NK-92 (cell line): ENCODE measurements around the gene CISD2.
"Not testable (repeated sequence)": the region's sequence is repeated elsewhere in the genome, so short reads cannot be mapped to it uniquely, and the experiment has no call there.

ENCODE experiments used
- DNase-seq: peaks from one replicate; lab custom pipeline; 2025; ENCODE audit not compliant: unreplicated experiment; lab: John Stamatoyannopoulos, UW

Gene CISD2

DNA sequence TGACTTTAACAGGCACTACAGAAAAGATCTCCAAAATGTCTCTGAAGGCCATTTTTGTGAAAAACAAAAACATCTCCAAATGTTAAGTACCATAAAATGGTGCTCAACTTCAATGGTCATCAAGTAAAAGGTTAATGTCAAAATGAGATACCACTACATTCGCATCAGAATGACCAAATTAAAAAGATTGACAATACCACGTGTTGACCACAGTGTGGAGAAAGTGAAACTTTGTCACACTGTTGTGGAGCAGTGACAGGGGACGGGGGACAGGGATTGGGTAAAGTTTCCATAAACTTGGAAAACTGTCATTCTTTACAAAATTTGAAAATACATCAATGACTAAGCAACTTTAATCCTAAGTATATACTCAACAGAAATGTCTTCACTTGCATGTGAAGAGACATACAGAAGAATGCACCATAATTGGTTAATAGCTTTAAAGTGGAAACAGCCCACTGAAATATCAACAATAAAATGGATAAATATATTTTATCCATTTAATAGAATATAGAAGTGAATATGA lies 19.1 kb upstream of the CISD2 start:
- DNase-seq, result no peak

DNA sequence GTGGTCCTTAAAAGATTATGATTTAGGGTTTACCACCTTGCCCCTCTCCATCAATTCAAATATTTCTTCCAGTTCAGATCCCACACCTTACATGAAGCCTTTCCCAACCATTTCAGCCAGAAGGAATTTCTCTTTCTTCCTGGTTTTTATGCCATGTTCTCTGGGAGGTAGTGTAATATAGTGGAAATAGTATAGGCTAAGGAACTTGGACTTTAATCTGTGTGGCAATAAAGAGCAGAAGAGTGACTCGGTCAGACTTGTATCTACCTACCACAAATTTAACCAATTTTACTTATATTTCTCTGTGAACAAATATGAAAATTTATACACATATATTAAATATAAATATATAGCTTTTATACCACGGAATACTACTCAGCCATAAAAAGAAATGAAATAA lies 18.4 kb upstream of the CISD2 start:
- DNase-seq, result no peak

DNA sequence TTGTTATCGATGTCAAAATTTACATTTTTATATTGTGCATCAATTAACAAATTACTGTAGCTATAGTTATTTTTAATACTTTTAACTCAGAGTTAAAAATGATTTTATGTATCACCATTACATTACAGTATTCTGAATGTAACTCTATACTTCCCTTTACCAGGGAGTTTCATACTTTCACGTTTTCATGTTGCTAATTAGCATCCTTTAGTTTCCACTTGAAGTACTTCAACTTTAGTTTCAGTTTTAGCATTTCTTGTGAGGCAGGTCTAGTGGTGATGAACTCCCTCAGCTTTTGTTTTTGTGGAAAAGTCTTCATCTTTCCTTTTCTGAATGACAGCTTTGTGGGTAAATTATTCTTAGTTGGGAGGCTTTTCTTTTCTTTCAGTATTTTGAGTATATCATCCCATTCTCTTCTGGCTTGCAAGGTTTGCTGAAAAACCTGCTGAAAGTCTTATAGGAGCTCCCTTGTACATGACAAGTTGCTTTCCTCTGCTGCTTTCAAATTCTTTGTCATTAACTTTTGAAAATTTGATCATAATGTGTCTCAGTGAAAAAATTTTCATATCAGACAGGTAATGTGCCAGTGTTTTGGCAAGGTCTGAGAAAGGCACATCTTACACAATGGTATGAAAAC lies 9.8 kb upstream of the CISD2 start:
- no peak for DNase-seq

DNA sequence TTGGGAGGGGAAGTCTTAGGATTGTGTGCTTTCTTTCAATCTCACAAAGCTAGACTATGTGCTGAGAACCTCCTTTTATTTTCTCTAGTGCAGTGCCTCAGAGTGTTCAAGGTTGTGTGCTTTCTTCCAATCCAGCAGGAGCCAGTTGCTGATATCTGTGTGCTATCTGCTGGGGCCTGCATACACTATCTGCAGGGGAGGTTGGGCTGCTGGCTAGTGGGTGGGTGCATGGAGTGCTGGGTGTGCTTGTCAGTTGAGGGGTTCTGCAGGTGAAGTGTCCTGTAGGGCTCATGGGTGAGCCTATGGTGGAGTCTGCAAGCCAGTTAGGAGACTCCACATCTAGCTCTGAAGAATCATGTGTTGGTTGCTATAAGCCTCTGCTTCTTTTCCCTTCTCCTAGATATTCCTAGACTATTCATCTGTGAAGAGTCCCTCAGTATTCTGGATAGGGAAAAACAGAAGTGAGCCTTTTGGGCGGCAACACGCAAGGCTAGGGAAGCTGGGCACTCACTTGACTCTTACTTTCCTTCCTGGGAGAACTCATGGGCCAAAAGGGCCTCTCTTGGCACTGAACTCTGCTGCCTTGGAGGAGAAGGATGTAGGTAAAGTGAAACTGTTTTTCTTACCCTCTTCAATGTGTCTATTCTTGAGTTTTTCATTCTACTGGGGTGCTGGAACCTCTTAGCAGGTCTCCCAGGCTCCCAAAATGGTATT lies 8.0 kb upstream of the CISD2 start:
- no peak for DNase-seq

DNA sequence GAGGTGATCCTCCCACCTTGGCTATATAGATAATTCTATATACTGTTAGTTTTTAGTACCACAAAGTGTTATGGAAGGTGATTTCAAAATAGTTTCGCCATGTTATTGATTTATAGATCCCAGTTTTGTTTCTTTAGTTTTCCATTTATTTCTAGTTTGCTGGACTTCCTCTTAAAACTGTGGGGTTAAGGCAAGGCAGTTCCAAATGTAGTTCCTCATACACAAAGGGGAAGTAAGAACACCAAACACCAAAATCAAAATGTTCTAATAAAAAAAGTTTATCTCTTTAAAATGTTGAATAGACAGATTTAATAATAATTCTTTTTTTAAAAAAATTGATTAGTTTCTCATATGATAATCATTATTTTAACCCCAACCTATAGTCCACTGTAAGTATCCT lies 6.8 kb upstream of the CISD2 start:
- DNase-seq, result no peak

DNA sequence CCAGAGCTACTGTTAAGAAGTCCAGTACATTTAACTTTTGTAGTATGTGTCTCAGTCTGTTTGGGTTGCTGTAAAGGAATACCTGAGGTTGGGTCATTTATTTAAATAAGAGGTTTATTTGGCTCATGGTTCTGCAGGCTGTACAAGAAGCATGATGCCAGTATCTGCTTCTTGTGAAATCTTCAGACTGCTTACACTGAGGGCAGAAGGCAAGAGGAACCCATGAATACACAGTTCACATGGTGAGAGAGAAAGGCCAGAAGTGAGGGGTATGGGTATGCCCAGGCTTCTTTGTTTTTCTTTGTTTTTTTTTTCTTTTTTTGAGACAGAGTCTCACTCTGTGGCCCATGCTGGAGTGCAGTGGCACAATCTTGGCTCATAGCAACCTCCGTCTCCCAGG lies 6.0 kb upstream of the CISD2 start:
- no peak for DNase-seq

DNA sequence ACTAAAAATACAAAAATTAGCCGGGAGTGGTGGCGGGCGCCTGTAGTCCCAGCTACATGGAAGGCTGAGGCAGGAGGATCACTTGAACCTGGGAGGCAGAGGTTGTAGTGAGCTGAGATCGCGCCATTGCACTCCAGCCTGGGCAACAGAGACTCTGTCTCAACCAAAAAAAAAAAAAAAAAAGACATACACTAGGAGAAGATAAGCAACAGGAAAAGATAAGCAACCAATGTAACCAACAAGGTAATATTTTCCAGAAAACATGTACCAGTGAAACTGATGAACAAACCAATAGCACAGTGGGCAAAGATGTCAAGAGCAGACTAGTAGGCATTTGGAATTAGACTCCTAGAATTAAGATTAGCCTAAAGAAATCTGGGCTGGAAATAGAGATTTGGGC lies 3.5 kb upstream of the CISD2 start:
- not testable (repeated sequence) for DNase-seq

DNA sequence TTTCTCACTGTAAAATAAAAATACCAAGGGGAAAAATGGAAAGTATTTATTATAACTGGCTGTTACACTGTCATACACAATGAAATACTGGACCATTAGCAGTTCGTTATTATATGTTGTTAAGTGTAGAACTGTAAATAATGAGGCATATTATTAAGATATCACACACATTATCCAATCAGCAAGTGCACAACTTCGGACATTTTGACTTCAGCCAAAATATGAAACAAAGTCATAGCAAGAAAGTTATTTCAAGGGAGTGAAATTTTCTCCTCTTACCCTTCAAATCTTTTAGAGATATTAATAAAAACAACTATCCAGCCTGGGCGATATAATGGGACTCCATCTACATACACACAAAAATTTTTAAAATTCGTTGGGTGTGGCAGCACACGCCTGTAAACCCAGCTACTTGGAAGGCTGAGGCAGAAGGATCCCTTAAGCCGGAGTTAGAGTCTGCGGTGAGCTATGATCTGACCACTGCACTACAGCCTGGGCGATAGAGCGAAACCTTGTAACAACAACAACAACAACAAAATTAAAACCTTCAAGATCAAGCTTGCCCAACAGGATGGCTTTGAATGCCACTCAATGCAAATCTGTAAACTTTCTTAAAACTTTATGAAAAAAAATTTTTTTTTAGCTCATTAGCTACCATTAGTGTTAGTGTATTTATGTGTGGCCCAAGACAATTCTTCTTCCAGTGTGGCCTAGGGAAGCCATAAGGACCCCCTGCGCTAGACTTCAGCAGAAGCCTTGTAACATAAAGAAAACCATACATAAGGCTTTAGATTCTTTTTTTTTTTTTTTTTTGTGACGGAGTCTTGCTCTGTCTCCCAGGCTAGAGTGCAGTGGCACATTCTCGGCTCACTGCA lies 1.3 kb upstream of the CISD2 start:
- no peak for DNase-seq

DNA sequence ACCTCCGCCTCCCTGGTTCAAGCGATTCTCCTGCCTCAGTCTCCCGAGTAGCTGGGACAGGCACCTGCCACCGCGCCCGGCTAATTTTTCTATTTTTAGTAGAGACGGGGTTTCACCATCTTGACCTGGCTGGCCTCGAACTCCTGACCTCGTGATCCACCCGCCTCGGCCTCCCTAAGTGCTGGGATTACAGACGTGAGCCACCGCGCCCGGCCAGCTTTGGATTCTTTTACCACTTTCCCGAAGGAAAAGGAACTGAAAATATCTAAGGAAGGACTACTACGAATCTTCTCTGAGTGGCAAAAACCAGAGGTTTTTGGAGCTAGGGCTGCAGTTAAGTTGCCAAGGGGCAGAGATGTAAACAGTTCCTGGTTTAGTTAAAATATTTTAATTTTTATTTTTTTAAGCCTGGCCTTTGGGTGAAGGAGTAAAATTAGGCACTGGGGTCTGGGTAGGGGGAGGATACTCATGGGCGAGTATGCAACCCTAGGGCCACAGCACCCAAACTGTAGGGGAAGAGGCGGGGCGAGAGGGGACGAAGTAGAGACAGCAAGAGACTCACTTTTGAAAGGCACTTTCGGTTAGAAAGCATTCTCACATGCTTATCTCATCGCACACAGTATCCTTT lies 525 bp upstream of the CISD2 start:
- no peak for DNase-seq

DNA sequence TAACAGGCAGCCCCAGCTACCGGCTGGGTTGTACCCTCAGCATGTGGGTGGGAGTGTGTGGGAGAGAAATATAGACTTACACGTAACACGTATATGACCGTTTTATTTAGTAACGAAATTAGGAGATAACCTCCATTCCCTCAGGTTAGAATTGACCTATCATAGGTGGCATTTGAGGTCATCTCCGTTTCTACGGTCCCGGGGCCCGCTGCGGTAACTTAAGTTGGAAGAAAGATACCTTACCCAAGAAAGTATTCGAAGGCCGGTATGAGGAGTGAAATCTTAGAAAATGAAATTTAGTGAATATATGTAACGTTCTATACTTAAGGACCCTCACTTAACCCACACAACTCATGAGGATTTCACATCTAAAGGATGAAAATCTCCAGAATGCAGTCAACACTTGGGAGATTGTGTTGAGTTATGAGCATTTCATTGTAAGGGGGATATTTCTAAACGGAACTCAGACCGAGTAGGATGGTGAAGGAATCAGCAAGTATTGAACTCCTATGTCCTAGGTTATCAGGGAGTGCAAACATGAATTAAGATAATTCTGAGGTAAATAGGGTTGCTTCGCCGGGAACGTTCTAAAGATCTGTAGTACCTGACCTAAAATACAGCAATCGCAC lies 891 bp downstream of the CISD2 start:
- no peak for DNase-seq

DNA sequence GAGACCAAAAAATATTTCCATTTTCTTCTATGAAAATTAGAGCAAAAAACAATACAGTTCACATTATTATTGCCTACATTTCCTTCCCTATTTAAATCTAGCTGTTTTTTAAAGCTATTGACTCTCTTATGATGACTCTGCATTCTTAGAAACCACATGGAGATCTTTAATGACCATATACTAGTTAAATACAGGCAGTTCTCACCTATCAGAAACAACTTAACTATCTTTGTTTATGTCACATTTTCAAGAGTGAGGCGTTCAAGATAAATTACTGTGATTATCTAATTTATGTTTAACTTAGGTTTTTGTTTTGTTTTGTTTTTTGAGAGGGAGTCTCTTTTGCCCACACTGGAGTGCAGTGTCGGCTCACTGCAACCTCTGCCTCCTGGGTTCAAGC lies 3.0 kb downstream of the CISD2 start:
- DNase-seq, result no peak

DNA sequence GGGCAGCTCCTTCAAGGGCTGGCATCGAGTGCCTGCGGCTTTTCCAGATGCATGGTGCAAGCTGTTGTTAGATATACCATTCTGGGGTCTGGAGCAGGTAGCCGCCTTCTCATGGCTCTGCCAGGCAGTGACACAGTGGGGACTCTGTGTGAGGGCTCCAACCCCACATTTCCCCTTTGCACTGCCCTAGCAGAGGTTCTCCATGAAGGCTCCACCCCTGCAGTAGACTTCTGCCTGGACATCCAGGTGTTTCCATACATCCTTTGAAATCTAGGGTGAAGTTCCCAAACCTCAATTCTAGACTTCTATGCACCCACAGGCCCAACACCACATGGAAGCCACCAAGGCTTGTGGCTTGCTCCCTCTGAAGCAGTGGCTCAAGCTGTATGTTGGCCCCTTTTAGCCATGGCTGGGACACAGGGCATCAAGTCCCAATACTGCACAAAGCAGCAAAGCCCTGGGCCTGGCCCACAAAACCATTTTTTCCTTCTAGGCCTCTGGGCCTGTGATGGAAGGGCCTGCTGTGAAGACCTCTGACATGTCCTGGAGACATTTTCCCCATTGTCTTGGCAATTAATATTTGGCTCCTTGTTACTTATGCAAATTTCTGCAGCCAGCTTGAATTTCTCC lies 8.8 kb downstream of the CISD2 start:
- not testable (repeated sequence) for DNase-seq

DNA sequence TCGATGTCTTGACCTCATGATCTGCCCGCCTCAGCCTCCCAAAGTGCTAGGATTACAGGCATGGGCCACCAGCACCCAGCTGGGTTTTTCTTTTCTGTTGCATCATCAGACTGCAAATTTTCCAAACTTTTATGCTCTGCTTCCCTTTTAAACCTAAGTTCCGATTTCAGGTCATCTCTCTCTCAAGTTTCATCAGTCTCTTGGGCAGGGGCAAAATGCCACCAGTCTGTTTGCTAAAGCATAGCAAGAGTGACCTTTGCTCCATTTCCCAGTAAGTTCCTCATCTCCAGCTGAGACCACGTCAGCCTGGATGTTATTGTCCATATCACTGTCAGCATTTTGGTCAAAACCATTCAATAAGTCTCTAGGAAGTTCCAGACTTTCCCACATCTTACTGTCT lies 9.6 kb downstream of the CISD2 start:
- not testable (repeated sequence) for DNase-seq

DNA sequence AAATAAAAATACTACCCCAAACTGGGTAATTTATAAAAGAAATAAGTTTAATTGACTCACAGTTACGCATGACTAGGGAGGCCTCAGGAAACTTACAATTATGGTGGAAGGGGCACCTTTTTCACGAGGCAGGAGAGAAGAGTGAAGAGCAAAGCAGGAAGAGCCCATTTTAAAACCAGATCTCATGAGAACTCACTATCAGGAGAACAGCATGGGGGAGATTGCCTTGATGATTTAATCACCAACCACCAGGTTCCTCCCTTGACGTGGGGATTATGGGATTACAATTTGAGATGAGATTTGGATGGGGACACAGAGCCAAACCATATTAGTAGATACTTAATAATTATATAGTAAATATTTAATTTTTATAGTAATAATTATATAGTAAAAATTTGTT lies 10.1 kb downstream of the CISD2 start:
- DNase-seq, result no peak

DNA sequence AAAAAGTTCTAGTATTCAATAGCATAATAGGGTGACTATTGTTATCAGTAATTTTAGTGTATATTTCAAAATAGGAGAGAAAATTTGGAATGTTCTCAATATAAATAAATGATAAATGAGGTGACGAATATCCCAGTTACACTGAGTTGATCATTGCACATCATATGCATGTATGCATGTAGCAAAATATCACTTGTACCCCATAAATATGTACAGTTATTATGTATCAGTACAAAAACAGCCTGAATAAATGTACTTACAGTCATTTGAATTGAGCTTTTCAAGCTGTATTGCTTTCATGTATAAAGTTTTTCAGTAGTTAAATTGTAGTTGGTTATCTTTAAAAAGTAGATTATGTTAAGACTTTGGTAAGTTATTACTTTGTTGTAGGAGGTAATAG lies 12.6 kb downstream of the CISD2 start:
- no peak for DNase-seq

DNA sequence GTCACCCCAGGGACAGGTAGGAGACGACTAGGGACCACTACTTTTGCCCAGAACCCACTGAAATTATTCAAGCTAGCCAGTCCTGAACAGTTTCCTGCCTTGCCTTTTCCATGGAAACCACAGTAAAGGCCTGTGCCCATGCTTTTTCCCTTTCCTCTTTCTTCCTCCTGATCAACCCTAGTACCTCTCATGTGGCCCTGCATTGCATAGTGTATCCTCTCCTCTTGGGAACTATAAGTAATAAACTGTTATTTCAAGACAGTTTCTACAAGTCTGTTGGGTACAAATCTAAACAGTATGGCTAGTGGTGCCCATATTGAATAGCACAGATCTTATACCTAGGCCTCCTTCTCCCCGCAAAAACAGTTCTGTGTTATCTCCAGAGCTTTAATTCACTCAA lies 14.5 kb downstream of the CISD2 start:
- DNase-seq, result no peak

DNA sequence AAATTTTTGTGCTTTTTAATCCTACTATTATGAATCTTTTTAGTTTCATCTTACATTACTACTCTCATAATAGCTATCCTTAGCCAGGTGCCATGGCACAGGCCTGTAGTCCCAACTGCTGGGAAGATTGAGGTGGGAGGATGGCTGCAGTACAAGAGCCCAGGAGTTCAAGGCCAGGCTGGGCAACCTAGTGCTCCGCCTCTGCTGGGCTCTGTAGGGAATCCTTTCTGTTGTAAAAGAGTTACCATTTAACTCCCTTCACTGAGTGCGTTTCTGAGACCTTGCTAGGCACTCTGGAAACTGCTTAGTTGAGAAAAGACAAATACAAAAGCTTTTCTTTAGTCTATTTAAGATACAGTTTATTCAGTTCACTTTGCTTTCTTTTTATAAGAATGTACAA lies 19.8 kb downstream of the CISD2 start:
- DNase-seq, result not testable (repeated sequence)

DNA sequence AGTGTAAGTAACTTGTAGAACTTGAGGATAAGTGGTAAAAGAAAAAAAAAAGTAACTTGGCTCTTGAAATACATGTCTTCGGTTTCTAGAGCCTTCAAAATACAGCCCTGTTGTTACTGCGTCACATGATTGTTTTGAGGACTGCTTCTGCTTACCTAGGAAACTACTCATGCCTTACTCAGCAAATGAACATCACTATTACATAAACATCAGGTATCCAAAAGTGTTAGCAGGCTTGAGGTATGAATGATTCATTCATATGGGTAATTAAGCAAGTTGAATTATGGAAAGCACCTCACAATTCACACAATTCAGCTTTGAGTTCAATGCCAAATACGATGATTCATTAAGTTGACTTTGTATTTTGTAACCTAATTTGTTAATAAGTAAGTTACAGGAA lies 21.1 kb downstream of the CISD2 start:
- not testable (repeated sequence) for DNase-seq

DNA sequence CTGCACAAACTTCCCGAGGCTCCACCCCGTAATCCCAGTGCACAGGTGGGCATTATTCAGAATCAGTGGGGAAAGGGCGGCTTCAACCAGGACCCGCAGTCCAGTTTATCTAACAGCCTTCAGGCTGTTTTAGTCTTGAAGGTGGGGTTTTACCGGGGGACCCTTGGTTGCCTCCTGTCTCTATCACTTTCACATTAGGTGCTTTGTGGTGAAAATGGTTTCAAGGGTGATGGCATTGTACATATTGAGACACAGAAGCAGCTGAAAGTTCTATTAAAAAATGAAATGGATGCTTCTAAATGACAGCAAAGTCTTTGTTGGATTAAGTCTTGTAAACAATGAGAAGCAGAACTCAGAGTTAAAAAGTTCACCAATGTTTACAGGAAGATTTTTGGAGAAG lies 27.8 kb downstream of the CISD2 start:
- not testable (repeated sequence) for DNase-seq

DNA sequence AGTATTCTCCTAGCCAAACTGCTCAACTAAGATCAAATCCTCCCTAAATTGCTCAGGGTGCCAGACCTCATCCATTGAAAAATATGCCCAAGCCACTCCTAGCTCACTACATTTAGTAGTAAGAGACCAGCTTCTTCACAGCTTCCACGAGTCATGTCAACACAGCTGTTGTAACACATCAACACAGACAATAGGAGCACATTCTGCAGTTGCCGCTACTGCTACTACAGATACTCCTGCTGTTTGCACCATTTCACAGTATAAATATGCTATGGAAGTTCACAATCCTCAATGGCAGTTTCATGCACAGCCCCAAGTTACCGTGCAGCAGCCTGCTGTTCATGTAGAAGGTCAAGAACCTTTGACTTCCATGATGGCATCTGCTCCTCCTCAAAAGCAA lies 28.8 kb downstream of the CISD2 start:
- DNase-seq, result not testable (repeated sequence)
